GM18508 (cell line): ENCODE results near the gene RAB5IF.
"Not testable (repeated sequence)": the region's sequence is repeated elsewhere in the genome, so short reads cannot be mapped to it uniquely, and the experiment has no call there.

Experiments
- ATAC-seq: cut with Tn5 transposase; IDR thresholded peaks from one replicate; pipeline ENCODE4 v1.9.1; 2021; ENCODE audit warnings: moderate number of reproducible peaks; ENCODE audit not compliant: insufficient read depth, unreplicated experiment

Gene RAB5IF

DNA sequence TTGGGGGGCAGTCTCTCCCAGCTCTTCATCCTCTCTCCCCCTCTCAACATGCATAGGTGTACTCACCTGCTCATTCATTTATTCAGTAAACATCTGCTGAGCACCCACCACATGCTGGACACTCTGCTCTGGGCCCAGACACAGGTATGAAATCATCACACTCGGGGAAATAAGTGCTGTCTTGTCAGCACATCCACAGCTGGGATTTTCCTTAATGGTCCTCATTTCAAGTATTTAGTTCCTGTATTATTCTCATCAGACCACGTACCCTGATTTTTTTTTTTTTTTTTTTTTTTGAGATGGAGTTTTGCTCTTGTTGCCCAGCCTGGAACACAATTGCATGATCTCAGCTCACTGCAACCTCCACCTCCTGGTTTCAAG is 19.4 kb downstream of the RAB5IF start:
- ATAC-seq = no peak

DNA sequence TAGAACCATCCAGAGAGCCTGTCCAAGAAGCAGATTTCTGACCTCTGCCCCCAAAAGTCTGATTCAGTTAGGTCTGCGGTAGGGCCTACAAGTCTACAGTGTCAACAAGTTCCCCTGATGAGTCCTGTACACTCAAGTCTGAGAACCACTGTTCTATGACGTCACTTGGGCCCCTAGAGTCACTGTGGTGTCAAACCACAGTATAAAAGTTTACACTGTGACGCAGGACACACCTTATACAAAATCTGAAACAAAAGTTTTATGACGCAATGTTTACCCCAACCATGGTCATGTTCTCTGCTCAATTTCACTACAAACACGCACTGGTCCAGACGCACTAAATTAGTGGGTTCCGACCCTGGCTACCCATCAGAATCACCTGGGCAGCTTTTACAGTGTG is 22.5 kb downstream of the RAB5IF start:
- no peak for ATAC-seq

DNA sequence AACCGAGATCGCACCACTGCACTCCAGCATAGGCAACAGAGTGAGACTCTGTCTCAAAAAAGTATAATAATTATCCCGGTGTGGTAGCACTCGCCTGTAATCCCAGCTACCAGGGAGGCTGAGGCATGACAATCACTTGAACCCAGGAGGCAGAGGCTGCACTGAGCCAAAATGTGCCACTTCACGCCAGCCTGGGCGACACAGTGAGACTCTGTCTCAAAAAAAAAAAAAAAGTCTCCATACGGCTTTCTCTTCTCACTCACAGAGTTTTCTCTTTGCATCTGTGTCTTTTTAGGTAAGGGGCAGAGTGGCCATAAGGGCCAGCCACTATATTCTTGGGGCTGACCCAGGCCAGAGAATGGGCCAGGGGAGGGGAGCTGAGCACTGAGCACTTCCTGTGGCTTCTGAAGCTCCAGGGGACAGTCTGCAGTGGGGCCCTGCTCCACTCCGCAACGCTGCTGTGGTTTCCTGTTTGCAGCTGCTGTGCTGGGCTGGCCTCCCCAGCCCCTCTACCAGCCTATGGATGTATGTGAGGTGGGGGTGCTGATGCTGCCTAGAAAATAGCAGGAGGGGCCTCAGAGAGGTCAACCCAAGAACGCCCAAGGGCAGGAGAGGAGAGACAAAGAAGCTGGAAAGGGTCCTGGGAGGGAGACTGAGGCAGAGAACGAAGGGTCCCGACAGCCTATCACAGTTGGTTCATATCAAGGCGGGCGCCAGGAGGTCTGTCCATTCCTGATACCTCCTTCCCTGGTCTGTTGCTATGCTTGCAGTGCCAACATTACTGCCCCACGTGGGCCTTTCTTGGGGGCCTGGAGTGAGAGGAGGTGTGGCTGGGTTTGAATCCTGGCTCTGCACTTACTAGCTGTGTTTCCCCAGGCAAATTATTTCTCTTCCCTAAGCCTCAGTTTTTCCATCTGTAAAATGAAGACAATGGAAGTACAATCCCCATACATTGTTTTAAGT is 24.4 kb downstream of the RAB5IF start:
- no peak for ATAC-seq

DNA sequence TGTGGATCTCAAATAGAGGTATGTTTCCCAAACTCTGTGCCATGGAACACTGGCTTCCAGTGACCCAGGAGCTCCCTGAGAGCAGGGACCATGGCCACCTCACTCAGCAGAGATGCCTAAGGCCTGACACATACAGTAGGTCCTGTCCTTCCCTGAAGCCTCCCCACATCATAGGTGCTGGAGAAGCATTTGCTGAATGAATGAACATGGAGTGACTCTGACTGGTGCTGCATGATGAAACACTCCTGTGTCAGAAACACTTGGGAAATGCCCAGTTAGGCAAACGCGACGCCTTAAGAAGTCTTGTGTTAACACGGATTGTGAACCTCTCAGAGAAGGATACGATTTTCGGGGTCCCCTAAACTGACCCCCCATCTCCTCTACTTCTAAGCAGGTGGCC is 26.1 kb downstream of the RAB5IF start:
- no peak for ATAC-seq

DNA sequence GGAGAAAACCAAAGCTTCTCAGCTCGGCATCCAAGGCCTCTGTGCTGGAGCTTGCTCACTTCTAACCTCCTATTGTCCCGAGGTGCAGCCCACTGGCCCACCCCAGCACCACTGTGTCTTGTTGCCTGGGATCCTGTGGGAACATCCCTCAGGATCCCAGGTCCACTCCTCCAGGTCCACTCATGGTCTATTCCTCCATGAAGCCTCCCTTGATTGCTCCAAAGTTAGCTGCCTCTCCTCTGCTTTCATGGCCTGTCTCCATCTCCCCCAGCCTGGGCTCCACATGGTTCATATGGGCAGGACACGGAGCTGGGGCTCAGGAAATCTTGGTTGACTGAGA is 26.5 kb downstream of the RAB5IF start:
- no peak for ATAC-seq

DNA sequence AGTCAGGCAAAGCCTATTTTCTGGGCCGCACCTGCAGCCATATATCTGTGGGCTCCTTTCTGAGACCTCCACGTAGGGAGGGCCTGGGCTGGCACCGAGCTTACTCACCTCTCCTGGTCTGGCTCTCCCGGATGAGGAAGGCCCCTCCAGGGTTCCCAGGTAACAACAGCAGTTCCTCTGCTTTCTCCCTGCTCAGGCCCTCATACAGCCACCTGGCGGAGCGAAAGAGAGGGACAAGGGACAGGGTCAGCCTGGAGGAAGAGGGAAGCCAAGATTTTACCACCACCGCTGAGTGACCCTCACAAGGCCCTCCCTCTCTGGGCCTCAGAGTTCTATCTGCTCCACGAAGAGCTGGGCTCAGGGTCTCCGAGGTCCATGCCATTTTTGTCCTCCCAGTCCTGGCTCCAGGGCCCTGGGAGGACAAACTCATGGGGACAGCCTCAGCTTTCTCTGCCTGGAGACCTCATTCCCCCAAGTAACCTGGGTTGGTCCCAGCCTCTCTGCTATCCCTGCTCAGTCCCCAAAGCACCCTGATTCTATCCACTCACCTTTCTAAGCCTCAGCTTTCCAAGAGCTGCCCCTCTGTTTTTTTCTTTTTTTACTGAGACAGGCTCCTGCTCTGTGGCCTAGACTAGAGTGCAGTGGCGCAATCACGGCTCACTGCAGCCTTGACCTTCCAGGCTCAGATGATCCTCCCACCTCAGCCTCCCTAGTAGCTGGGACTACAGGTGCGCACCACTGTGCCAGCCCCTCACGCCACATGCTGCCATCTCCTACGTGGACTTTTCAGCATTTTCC is 27.1 kb downstream of the RAB5IF start:
- no peak for ATAC-seq

DNA sequence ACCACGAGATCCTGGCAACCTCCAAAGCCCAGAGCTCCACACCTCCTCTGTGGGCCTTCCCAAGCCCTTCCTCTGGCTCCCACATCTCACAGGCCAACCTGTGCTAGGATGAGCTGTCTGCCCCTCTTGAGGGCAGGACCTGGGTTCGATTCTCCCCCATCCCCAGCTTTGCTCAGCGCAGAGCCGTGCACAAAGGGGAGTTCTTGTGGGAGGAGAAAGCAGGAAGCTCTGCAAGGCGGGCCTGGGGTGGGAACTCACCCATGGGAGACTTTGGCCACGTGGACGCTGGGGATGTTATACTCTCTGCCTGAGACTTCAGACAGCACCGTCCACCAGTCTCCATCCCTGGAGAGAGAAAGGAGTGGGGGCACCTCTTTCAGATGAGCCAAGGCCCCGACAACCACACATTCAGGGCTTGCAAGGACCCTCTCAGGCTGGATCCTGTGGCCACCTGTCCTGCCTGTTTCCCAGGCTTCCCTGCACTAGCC is 27.8 kb downstream of the RAB5IF start:
- ATAC-seq = no peak

DNA sequence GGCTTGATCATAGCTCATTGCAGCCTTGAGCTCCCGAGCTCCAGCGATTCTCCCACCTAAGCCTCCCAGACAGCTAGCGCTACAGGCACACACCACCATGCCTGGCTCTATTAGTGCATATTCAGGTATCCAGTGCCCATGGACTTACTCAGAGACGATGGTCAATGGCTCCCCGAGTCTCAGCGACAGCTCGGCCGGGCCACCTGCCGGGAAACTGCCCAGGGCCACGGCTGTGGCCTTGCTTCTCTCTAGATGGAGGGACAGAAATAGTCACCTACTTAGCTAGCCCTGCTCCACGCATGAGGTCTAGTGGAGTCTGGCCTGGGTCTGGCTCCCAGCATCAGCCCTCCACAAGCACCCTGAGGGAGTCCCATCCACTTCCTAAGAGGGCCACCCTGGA is 28.8 kb downstream of the RAB5IF start:
- ATAC-seq = no peak

DNA sequence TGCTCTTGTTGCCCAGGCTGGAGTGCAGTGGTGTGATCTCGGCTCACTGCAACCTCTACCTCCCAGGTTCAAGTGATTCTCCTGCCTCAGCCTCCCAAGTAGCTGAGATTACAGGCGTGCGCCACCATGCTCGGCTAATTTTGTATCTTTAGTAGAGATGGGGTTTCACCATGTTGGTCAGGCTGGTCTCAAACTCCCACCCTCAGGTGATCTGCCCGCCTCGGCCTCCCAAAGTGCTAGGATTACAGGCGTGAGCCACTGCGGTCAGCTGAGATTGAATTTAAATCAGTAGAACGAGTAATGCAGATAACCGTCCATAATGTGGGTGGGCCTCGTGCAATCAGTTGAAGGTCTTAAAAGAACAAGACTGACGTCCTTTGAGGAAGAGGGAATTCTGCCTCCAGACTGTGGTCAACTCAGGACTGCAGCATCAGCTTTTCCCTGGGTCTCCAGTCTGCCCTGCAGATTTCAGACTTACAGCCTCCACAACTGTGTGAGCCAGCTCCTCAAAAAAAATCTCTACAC is 33.4 kb downstream of the RAB5IF start:
- not testable (repeated sequence) for ATAC-seq

DNA sequence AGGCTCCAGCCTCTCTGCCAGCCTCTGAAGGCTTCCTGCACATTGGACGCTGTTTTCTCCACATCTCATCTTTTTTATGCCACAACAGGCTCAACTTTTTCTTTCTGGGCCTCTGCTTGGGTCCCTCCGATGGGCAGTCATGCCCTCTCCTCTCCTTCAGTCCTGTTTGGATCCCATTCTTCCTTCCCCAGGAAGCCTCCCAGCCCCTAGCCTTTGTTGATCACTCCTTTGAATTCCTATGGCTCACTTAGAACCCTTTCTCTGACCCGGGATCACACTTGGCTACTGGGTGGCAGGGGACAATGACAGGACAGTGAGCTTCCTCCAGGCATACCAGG is 35.9 kb downstream of the RAB5IF start:
- ATAC-seq = no peak

DNA sequence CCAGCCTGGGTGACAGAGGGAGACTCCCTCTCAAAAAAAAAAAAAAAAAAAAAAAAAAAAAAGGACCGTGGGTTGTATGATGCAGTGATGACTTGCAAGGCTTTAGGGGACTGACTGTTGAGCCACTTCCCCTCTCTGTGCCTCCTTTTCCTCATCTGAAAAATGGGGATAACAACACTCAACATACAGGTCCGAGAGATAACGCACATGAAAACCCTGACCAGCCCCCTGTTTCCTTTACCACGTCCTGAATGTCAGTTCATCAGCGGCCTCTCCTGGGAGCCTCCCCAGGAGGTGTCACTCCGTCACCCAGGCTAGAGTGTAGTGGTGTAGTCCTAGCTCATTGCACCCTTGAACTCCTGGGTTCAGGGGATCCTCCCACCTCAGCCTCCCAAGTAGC is 36.6 kb downstream of the RAB5IF start:
- no peak for ATAC-seq

DNA sequence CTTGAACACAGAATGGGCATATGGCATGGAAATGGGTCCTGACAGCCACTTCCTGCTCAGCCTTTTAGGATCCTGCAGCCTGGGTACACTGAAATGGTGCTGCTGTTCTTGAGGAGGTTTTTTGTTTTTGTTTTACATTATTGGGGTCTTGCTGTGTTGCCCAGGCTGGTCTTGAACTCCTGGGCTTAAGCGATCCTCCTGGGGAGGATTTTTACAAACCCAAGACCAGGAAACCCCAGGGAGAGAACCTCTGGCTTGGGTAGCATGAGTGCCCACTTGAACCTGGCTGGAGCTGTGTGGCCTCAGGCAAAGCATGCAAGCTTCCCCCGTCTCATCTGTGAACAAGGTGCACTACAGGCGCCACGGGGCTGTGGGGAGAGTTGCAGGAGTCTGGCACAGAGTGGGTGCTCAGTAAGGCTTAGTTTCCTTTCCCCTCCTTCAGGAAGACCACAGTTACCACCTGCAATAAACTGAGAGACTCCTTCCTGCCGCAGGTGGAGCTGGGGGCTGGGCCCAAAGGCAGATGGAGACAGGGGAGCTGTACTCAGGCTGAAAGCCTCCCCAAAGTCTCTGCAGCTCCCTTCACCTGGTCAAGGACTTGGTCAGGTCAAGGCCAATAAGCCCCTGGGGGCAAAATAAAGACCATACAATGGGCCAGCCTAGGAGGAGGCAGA is 38.6 kb downstream of the RAB5IF start:
- no peak for ATAC-seq

DNA sequence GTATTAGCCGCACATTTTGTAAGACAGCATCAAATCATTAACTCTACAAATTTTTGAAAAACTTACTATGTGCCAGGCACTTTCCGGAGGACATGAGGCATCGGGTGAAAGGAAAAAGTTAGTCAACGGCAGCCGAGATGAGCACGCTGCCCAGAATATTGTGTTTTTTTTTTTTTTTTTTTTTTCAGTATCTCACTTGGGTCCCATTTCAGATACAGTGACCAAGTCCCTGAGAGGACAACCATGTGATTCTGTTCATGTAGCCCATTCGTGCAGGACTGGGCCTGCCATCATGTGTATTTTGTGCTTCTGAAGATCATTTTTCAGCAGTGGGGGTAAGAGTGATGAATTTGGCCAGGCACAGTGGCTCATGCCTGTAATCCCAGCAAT is 39.1 kb downstream of the RAB5IF start:
- ATAC-seq = no peak

DNA sequence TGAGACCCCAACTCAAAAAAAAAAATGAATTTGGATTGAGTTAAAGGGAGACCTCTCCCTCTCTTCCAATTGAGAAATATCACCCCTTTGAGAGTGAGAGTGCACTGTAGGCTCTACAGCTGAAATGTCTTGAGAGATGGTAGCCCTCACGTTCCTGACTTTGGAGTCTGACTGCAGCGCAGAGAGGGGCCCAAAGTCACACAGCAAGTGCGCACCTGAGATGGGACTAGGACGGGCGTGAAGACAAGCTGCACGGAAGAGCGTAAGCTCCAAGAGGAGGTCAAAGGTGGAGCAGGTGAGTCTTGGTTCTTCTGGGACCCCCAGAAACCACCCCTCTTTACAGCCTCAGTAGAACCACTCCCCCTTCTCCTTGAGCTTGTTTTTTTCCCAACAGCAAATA is 39.8 kb downstream of the RAB5IF start:
- no peak for ATAC-seq

DNA sequence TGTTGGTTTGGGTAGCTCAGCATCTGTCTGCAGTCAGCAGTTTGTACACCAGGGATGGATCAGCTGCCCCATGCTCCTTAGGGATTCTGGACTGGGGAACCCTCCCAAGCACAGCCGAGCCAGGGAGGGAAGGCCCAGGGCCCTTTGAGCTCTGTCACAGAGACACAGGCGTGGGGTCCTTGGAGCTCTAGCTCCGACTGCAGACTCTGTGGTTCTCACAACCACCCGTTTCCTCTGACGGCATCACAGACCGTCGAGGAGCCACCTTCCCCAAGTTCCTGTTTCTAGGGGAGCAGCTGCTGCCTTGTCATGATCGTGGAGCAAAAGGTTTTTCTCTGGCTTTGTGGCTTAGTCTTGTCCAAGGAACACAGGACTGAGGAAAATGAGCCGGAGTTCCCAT is 40.4 kb downstream of the RAB5IF start, which contains the start of gene SLA2:
TSS of gene SLA2 (minus strand) at position 199 of the 400 bp plus-strand sequence. CDS start 4,861 bp downstream, outside the sequence.
- ATAC-seq = no peak

DNA sequence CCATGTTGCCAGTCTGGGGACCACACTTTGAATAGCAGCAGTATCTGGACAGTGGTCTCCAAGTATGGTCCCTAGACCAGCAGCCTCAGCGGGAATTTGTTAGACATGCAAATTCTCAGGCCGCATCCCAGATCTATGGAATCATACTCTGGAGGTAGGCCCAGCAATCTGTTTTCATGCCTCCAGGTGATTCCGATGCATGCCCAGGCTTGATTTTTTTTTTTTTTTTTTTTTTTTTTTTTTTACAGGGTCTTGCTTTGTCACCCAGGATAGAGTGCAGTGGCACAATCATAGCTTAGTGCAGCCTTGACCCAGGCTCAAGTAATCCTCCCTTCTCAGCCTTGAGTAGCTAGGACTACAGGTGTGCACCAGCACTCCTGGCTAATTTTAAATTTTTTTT is 41.1 kb downstream of the RAB5IF start:
- no peak for ATAC-seq

DNA sequence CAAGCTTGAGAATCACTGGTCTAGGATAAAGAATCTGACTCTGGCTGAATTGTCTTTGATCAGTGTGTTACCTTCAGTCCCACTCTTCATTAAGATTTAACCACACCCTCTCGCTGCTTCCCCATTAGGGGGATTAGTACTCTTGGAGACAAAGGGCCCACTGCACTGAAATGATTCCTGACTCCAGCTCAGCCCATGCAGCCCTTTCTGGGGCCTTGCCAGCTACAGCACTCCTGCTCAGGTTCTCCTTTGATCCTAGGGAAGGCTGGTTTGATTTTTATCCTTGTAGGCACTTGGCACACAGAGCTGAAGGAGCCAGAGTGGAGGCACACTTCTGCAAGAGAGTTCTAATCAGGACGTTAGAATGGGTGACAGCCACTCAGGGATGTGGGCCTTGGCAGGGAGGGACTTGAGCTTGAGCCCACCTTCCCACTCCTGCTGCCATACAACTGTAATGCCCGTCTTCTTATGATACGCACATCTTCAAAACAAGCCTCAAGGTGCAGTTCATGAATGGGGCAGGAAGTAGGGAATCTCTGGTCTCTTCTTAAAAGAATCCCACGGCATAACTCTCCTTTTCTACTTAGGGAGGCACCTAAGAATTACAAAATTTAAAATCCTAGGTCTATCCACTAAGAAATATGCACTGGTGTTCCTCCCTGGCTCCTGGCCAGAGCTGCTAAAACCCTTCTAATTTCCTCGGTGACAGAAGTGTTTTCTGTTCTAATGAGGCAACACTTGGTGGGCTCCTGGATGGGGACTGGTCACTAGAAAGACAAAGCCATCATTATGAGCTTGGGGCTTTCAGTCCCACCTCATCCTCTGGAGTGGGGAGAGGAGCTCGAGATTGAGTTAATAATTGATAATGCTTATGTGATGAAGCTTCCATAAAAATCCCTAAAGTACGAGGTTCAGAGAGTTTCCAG is 41.9 kb downstream of the RAB5IF start:
- no peak for ATAC-seq

DNA sequence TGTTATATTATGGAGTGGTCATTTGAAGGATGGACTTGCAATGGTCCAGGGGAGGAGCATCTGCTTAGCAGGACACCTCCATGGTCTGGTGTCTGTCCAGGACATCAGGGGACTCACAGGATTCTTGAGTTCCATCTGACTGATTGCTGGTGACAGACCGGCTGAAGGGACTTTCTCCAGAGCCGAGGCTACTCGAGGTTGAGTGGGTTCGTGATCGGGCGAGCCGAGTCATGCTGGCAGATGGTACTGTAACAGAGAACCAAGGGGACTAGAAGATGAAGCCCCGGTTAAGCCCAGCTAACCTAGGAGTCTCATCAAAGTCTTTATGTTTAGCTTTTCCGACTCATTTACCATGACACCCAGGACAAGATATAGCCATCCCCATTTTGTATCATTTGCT is 47.9 kb downstream of the RAB5IF start:
- ATAC-seq = no peak

DNA sequence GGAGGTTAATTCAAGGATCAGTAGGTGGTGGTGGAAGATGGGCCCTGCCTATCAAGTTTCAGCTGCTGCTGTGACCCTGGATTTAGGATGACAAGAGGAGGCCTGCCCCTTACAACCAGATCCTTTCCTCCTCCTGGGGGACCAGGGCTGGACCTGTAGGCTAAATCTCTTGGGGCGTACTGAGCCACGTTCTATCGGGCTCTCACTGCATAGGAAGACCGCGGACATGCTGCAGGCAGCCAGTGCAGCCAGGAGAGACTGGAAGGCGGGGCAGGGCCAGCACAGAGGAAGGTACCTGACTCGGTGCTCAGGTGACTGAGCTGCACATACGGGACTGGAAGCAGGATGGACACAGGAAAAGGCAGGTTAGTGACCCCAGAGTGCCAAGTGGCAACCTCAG is 48.9 kb downstream of the RAB5IF start:
- no peak for ATAC-seq

DNA sequence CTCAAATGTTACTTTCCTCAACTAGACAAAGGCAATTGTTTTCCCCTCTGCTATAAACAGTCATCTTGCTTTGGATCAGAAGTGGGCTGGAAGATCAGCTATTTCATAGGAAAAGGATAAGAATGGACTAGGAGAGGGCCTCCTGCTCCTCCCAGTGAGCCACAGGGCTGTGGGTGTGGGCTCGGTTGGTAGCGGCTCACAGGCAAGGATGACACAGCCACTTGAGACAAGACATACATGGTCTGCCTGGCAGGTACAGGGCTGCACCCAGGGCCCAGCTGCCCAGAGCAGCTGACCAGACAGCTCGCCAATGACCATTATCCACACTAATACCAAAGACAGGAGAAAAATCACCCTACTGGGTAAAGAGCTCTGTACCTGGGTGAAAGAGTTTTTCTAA is 49.4 kb downstream of the RAB5IF start:
- ATAC-seq = no peak
